Endothelial cell of umbilical vein (primary cell): ENCODE results near the gene FMN2. TPM values are rescaled to one million over a fixed set of nuclear protein-coding genes. Genes with fewer than 3 reads are reported as not detected.

Experiments used
- BruUV-seq: library from RNA; stranded (reverse); fragments of 400-500 nt; replicated peaks from 2 replicates; lab custom pipeline; 2021; lab: Mats Ljungman, UMichigan
- CTCF ChIA-PET: fragments of 300-600, 350-600 bp; sonication (Branson Sonifier 250); formaldehyde crosslinking; loops from one replicate; lab custom pipeline; 2021; ENCODE audit warnings: antibody characterized with exemption, inconsistent platforms; lab: Charles Lee
- POLR2A ChIA-PET: fragments of 300-600, 350-600 bp; sonication (Branson Sonifier 250); formaldehyde crosslinking; loops from one replicate; lab custom pipeline; 2021; ENCODE audit warnings: antibody characterized with exemption, inconsistent platforms; lab: Charles Lee
- DNase-seq: peaks from one replicate; pipeline ENCODE4 v3.0.0-alpha.2; 2011; ENCODE audit warnings: low read depth, low spot score
- FAIRE-seq: peaks from 2 replicates; lab custom pipeline; 2011; peaks lifted over from hg19 to GRCh38; lab: Jason Lieb, UNC
- H2AFZ ChIP-seq: 2 replicates; pipeline ENCODE4 v1.6.0; 2012; ENCODE audit warnings: low read depth, low read length, control low read depth, inconsistent platforms
- H3K27ac ChIP-seq: 2 replicates; pipeline ENCODE4 v1.5.1; 2011; ENCODE audit warnings: low read depth, mild to moderate bottlenecking, control low read depth, low read length, moderate library complexity; ENCODE audit not compliant: insufficient read depth
- H3K27me3 ChIP-seq, 2 experiments: 2 replicates each; pipeline versions ENCODE4 v1.6.0 to v1.6.1; 2011; ENCODE audit warnings: low read length in 2 of 2, mixed read lengths in 1 of 2; ENCODE audit not compliant: control insufficient read depth in 2 of 2, insufficient read depth in 2 of 2
- H3K36me3 ChIP-seq, 2 experiments: 2 replicates in 1 of 2; 3 replicates in 1 of 2; pipeline ENCODE4 v1.5.1; 2011; ENCODE audit warnings: low read length in 2 of 2, mild to moderate bottlenecking in 1 of 2, moderate library complexity in 1 of 2; ENCODE audit not compliant: control insufficient read depth in 2 of 2, insufficient read depth in 2 of 2; ENCODE audit errors: extremely low read depth in 1 of 2
- H3K4me1 ChIP-seq: 3 replicates; pipeline ENCODE4 v1.5.1; 2011; ENCODE audit warnings: mild to moderate bottlenecking, low read length; ENCODE audit not compliant: control insufficient read depth, insufficient read depth; ENCODE audit errors: extremely low read depth
- H3K4me2 ChIP-seq: 2 replicates; pipeline ENCODE4 v1.6.1; 2011; ENCODE audit warnings: low read length, control low read depth, mixed read lengths; ENCODE audit not compliant: insufficient read depth
- H3K4me3 ChIP-seq, 3 experiments: fragments of 200-600 bp in 1 of 3; sonication (generic), shearing (Covaris generic) in 1 of 3; replicated peaks in 1 of 3; 2 replicates each; pipeline ENCODE4 v1.5.1; 2011 to 2016; ENCODE audit warnings: control low read depth in 3 of 3, low read length in 3 of 3, mild to moderate bottlenecking in 2 of 3, inconsistent platforms in 1 of 3, low read depth in 1 of 3, moderate library complexity in 1 of 3; ENCODE audit not compliant: insufficient read depth in 1 of 3
- H3K79me2 ChIP-seq: 2 replicates; pipeline ENCODE4 v1.6.0; 2012; ENCODE audit warnings: low read length, inconsistent platforms; ENCODE audit not compliant: control insufficient read depth, insufficient read depth
- H3K9ac ChIP-seq: replicated peaks from 2 replicates; pipeline ENCODE3; 2011; ENCODE audit warnings: low read length, control low read depth; ENCODE audit not compliant: insufficient read depth; ENCODE audit errors: extremely low read depth
- H3K9me1 ChIP-seq: replicated peaks from 3 replicates; pipeline ENCODE4 v1.6.0; 2011; ENCODE audit warnings: mild to moderate bottlenecking, low read length; ENCODE audit not compliant: control insufficient read depth, insufficient read depth; ENCODE audit errors: extremely low read depth
- H3K9me3 ChIP-seq: replicated peaks from 2 replicates; pipeline ENCODE4 v1.5.1; 2012; ENCODE audit warnings: low read length, inconsistent platforms; ENCODE audit not compliant: control insufficient read depth, insufficient read depth
- H4K20me1 ChIP-seq: replicated peaks from 2 replicates; pipeline ENCODE3; 2011; ENCODE audit warnings: mild to moderate bottlenecking, low read length; ENCODE audit not compliant: control insufficient read depth, insufficient read depth; ENCODE audit errors: extremely low read depth
- CTCF ChIP-seq, 2 donors: IDR thresholded peaks; 1 replicate in 1 of 2; 2 replicates in 1 of 2; pipeline ENCODE4 v1.5.1; 2011; ENCODE audit warnings: low read length in 2 of 2, mild to moderate bottlenecking in 2 of 2, moderate library complexity in 2 of 2, control low read depth in 1 of 2, inconsistent platforms in 1 of 2, low read depth in 1 of 2; ENCODE audit not compliant: insufficient read depth in 1 of 2; ENCODE audit errors: extremely low read depth in 1 of 2
- EZH2 ChIP-seq: IDR thresholded peaks from 2 replicates; pipeline ENCODE4 v1.6.1; 2012; ENCODE audit warnings: borderline replicate concordance, low read depth, mild to moderate bottlenecking, moderate library complexity, low read length, inconsistent platforms; ENCODE audit not compliant: severe bottlenecking
- FOS ChIP-seq: IDR thresholded peaks from 2 replicates; pipeline ENCODE4 v1.6.1; 2011; ENCODE audit warnings: mild to moderate bottlenecking, low read length, moderate library complexity, borderline replicate concordance; ENCODE audit not compliant: insufficient read depth
- GATA2 ChIP-seq: IDR thresholded peaks from 2 replicates; pipeline ENCODE4 v1.7.0; 2011; ENCODE audit warnings: low read depth, mild to moderate bottlenecking, moderate library complexity, mixed read lengths, low read length; ENCODE audit not compliant: insufficient read length, insufficient read depth
- JUN ChIP-seq: IDR thresholded peaks from 2 replicates; pipeline ENCODE4 v1.6.1; 2011; ENCODE audit warnings: borderline replicate concordance, low read depth; ENCODE audit not compliant: insufficient read length, insufficient read depth
- MAX ChIP-seq: IDR thresholded peaks from 2 replicates; pipeline ENCODE4 v1.6.1; 2011; ENCODE audit not compliant: insufficient read depth, insufficient read length
- MYC ChIP-seq: IDR thresholded peaks from one replicate; pipeline ENCODE4 v1.6.1; 2011; ENCODE audit warnings: mild to moderate bottlenecking, low read depth, low read length
- POLR2A ChIP-seq: IDR thresholded peaks from 2 replicates; pipeline ENCODE4 v1.6.1; 2012; ENCODE audit warnings: low read depth, mild to moderate bottlenecking, control low read depth, low read length
- POLR2AphosphoS5 ChIP-seq: IDR thresholded peaks from 2 replicates; pipeline ENCODE4 v1.6.1; 2012; ENCODE audit warnings: low read depth, mild to moderate bottlenecking, control low read depth, low read length, moderate library complexity; ENCODE audit not compliant: insufficient read depth
- dilution Hi-C: fragments of 300-500 bp; cut with MboI; formaldehyde crosslinking; loops from one replicate; pipeline ENCODE4 v1.15.0; 2019; ENCODE audit warnings: low sequenced_read_pairs; ENCODE audit not compliant: extremely low pct_ligation_motif_present
- intact Hi-C: fragments of 100-400 bp; cut with micrococcal nuclease; formaldehyde crosslinking; loops from one replicate; pipeline ENCODE4 v1.10.0; 2022
- polyA plus RNA-seq, 4 experiments: library from polyadenylated mRNA; depleted of rRNA in 3 of 4; stranded (reverse) in 3 of 4; unstranded in 1 of 4; fragments of >200 nt; gene quantifications; 2 replicates each; pipeline versions ENCODE4 v1.2.1 to v1.2.3, GENCODE V29; 2011 to 2012; ENCODE audit warnings: missing spikeins in 1 of 4
- total RNA-seq: library from RNA; stranded (reverse); gene quantifications from 2 replicates; pipeline ENCODE4 v1.2.3, GENCODE V29; 2021

The FMN2 gene
- total and polyA plus RNA-seq, 2 donors (not counting 3 experiments of a cell fraction or from before 2014, with no cell fraction given) = not detected

DNA sequence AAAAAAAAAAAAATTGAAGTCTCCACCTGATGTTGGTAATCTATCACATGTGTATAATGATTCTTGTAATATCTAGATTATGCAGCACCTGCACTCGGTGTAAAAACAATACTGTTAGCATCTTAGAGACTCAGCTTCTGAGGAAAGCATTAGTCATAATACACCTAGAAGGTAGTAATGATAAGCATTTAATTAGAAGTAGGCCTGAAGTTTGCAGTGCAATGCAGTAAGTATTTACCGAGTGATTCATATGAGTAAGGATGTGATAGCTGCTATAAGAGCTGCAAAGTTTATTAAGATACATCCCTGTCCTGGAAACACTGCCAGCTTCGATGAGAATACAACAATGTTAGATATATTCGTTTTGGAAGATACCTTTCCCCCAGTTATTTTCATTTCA is 323.8 kb downstream of the FMN2 start:
- no peaks in the 10 kb centered on the region for H3K79me2 ChIP-seq
- no peaks in the 10 kb centered on the region for H3K36me3 ChIP-seq
- POLR2A ChIA-PET = no interaction called here
- H3K4me2 ChIP-seq = no peak overlapping the region
- FAIRE-seq (no peak), DNase-seq (no peak)
- no peaks in the 10 kb centered on the region for H3K4me1 ChIP-seq
- H4K20me1 ChIP-seq = no peaks in the 10 kb centered on the region
- H2AFZ ChIP-seq = no peak overlapping the region
- CTCF ChIA-PET = no interaction called here
- no TSS peak for BruUV-seq
- H3K27ac ChIP-seq = no peak overlapping the region
- intact Hi-C loops = no loop called here
- no peaks in the 10 kb centered on the region for H3K27me3 ChIP-seq
- no peaks in the 10 kb centered on the region for H3K9me1 ChIP-seq
- no peak overlapping the region for H3K4me3 ChIP-seq
- H3K9me3 ChIP-seq = peaks cover 3% of the 10 kb centered on the region
- dilution Hi-C loops = no loop called here
- no peak overlapping the region for H3K9ac ChIP-seq
- TF ChIP-seq POLR2AphosphoS5 = no peak
- no peak for TF ChIP-seq GATA2
- no peak for TF ChIP-seq MAX
- no peak for TF ChIP-seq FOS
- no peak for TF ChIP-seq MYC
- no peak for TF ChIP-seq CTCF (IDR thresholded peaks at IDR 0.05; ENCODE audit: extremely low read depth in 1 of 2, insufficient read depth in 1 of 2, low read depth in 1 of 2, low read length in 2 of 2)
- TF ChIP-seq EZH2 = no peak
- TF ChIP-seq POLR2A = no peak
- TF ChIP-seq JUN = no peak
